Esophagus muscularis mucosa (tissue), 4 donors: ENCODE results near the gene VGLL4.

Experiments
- CTCF ChIP-seq, 3 experiments: fragments of 200-600 bp in 2 of 3; fragments of 450-650 bp in 1 of 3; sonication (generic) in 2 of 3; IDR thresholded peaks; one replicate each; pipeline ENCODE4 v1.5.1; 2017 to 2019; ENCODE audit warnings: antibody characterized with exemption in 3 of 3, mild to moderate bottlenecking in 2 of 3, moderate library complexity in 1 of 3
- EP300 ChIP-seq: sonication (generic); formaldehyde crosslinking; IDR thresholded peaks from one replicate; pipeline ENCODE4 v1.6.1; 2017; ENCODE audit warnings: antibody characterized with exemption
- POLR2A ChIP-seq: fragments of 450-650 bp; IDR thresholded peaks from one replicate; pipeline ENCODE4 v1.6.1; 2017; ENCODE audit warnings: antibody characterized with exemption, moderate library complexity, mild to moderate bottlenecking, low read depth
- POLR2AphosphoS5 ChIP-seq, 2 donors: sonication (generic); formaldehyde crosslinking; IDR thresholded peaks; one replicate each; pipeline ENCODE4 v1.6.1; 2017; ENCODE audit warnings: antibody characterized with exemption in 2 of 2

GRCh38 chr3:11635680-11636393, 7.9 kb downstream of the VGLL4 start:
- TF ChIP-seq CTCF (IDR thresholded peaks at IDR 0.05) = no peak
- TF ChIP-seq EP300 = no peak
- no peak for TF ChIP-seq POLR2AphosphoS5 (IDR thresholded peaks at IDR 0.05)
- TF ChIP-seq POLR2A = no peak
